GM18526 (cell line): Measurements from ENCODE around the gene FAF2.

Experiments used
- POLR2A ChIP-seq: IDR thresholded peaks from 3 replicates; pipeline ENCODE4 v1.6.1; 2011; ENCODE audit not compliant: insufficient read length; ENCODE audit errors: extremely low read depth

FAF2 gene

DNA sequence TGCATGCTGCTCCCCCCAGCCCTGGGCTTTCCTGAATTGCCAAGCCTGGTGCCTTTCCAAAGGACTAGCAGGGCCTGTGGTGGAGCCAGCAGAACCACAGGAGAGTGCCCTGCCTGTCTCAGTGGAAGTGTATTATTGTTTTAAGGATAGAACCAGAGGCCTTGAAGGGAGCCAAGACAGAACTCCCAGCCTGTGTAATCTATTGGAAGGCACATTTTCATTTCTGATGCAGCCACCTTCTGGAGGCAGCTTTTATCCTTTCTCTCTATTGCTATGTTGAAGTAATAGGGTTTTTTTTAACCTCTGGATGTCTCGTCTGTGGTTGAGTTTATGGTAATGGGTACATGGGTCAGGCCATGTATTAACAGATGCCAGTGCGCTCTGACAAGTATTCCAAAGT lies 59.7 kb downstream of the FAF2 start:
- no peak for TF ChIP-seq POLR2A

DNA sequence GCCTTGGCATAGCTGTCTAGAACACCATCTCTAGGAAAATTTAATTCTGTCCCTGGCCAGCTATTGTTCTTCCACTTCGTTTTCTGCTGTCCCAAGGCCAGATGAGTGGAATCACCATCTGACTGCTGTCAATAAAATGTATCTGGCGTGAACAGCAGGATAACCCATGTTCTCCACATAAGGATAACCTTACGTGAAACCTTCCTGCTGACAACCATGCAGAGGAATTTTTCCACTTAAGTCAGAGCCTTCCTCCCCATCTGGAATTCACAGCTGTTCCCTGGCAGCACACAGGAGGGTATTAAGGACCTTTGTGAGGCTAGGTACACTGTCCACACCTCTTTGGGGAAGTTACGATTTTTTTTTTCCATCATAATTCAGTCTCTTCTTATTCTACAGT lies 60.4 kb downstream of the FAF2 start:
- no peak for TF ChIP-seq POLR2A

DNA sequence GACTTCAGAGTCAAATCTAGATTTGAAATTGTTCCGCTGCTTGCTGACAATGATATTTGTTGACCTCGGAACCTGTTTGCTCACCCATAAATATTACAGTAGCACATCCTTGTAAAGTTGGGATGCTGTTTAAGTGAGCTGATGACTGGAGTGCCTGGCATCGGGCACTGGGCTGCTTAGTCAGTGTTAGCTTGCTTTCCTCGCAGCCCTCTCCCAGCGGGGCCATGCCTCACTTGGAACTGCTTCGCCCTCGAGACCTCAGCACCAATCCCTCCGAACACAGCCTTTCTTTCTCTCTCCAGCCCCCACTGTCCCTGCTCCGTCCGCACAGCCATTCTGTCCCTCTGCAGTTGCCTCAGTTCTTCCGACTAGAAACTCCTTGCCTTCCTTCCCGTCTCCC lies 65.6 kb downstream of the FAF2 start:
- TF ChIP-seq POLR2A: no peak

DNA sequence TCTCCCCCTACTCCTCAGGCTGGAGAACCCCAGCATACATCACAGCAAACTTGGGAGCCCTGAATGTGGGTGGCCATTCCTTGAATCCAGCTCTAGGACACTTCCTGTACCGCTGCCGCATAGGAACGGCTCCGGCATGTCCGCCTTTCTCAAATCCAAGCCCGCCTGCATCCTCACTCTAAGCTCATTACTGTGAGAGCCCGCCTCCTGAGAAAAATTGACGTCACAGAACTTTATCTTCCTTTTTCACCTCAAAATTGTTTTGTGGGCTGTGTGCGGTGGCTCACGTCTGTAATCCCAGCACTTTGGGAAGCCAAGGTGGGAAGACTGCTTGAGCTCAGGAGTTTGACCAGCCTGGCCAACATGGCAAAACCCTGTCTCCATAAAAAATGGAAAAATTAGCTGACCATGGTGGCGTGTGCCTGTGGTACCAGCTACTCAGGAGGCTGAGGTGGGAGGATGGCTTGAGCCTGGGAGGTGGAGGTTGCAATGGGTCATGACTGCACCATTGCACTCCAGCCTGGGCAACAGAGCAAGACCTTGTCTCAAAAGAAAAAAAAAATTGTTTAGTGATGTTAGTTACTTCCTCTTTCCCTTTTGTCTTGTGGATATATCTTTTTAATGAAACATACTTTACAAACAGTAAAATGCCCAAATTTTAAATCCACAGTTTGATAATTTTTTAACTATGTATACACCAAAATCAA lies 66.2 kb downstream of the FAF2 start:
- TF ChIP-seq POLR2A: no peak

DNA sequence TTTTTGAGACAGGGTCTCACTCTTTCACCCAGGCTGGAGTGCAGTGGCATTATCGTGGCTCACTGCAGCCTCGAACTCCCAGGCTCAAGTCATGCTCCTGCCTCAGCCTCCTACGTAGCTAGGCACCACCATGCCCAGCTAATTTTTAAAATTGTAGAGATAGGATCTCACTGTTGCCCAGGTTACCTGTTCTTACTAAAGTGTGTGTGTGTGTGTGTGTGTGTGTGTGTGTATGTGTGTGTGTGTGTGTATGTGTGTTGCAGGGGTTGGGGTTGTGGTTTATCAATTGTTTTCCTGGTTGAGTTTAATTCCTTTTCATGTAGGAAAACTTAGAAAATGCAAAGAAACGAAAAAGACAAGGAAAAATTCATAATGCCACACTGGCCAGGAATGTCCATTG lies 67.2 kb downstream of the FAF2 start:
- no peak for TF ChIP-seq POLR2A

DNA sequence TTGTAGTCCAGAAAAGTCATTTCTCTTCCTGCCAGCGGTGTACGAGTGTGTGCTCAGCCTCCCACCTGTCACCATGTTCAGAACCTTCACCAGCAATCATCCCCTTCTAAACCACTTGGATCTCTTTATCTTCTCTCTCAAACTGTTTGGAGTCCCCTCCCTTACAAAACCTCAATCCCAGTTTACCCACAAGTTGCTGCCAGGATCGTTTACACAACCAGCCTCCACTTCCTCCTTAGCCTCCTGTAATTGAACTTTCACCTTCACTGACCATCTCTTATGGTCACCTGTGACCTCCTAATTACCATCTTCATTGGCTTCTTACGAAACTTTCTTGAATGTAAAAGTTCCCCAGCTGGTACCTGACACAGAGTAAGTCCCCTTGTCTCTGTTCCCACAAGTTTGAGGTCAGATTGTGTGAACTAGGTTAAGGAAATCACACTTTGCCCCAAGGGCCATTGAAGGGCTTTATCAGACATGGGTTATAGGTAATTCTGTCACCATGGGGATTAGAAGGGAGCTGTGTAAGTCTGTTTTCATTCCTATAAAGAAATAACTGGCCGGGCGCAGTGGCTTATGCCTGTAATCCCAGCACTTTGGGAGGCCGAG lies 69.0 kb downstream of the FAF2 start:
- no peak for TF ChIP-seq POLR2A

DNA sequence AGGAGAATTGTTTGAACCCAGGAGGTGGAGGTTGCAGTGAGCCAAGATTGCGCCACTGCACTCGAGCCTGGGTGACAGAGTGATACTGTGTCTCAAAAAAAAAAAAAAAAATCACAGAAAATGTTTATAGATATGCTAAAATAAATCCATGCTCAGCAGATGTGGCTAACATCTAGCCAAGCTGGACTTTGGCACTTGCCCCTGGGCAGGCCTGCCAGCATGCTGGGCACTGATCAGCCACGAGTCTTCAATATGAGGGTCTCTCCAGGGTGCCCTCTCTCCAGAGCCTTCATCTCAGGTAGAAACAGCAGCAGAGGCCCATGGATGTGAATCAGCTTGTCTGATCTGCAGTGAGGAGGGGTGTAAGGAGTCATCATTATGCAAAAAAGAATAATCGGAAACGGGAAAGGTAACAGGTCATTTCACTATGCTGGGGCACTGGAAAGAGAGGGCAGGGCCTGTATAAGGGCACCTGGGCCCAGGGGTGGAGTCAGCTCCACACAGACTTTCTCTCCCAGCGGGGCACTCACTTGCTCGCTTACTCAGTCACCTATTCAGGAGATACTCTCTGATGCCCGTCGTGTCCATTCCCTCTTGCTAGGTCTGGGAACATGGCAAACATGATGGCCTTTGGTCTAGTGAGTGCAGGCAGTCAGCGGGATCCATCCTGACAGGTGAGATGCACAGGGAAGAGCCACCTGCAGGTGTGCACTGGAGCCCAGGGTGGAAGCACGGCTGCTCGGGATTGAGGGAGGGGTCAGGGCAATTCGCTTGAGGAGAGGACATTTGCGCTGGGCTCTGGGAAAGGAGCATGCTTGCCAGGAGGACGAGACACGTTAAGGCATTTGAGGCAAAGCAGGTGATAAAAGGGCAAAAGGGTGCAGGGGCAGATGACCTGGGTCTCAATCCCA lies 71.9 kb downstream of the FAF2 start:
- no peak for TF ChIP-seq POLR2A

DNA sequence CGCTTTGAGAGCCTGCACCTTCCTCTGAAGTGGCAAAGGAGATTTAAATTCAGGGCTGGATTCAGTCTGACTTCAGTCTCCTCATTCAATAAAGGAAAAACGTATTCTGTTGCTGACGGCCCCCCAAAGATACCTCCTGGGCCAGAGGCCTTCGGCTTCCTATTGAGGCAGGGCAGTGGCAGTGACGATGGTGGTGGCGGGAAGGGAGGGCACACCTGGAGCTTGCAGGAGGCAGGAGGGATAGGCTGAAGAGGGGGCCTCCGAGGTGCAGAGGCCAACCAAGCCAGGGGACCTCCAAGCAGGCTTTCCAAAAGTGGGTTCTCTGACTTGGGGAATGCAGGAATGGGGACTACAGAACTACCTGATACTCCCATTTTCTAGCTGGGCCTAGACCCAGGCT lies 73.1 kb downstream of the FAF2 start:
- TF ChIP-seq POLR2A: no peak

DNA sequence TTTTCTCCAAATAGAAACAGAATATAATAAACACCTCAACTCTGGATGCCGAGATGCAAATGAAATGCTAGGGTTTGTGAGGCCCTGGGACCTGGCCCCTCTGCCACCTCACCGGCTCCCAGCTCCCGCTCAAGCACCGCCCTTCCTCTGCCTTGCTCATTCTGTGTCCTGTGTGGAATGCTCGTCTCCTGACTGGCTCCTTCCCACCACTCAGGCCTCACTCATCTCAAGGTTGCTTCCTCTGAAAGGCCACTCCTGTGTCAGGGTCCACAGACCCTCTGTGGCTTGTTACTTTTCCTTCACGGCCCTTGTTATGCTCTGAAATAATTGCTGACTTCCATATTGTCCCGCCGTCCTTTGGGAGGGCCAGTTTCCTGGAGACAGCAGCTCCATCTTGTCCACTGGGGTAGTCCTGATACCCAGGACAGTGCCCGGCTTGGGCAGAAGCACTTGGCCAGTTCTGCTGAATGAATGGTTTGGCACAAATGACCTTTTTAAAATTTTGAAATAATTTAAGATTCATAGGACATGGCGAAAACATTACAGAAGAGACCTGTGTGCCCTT lies 73.6 kb downstream of the FAF2 start:
- no peak for TF ChIP-seq POLR2A

DNA sequence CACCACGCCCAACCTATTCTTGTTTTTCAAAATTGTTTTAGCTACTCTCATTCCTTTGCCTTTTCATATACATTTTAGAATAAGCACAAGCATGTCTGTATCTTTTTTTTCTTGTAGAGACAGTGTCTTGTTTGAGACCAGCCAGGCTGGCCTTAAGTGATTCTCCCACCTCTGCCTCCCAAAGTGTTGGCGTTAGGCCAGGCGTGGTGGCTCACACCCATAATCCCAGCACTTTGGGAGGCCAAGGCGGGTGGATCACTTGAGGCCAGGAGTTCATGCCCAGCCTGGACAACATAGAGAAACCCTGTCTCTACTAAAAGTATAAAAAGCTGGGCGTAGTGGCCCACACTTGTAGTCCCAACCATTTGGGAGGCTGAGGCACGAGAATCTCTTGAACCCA lies 76.0 kb downstream of the FAF2 start:
- TF ChIP-seq POLR2A: no peak

DNA sequence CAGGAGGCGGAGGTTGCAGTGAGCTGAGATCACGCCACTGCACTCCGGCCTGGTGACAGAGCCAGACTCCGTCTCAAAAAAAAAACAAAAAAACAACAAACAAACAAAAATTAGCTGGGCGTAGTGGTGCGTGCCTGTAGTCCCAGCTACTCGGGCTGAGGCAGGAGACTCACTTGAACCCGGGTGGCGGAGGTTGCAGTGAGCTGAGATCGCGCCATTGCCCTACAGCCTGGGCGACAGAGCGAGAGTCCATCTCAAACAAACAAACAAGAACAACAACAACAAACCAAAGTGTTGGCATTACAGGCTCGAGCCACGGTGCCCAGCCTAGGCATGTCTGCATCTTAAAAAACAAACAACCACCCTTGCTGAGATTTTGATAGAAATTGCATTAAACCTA lies 76.8 kb downstream of the FAF2 start:
- no peak for TF ChIP-seq POLR2A

DNA sequence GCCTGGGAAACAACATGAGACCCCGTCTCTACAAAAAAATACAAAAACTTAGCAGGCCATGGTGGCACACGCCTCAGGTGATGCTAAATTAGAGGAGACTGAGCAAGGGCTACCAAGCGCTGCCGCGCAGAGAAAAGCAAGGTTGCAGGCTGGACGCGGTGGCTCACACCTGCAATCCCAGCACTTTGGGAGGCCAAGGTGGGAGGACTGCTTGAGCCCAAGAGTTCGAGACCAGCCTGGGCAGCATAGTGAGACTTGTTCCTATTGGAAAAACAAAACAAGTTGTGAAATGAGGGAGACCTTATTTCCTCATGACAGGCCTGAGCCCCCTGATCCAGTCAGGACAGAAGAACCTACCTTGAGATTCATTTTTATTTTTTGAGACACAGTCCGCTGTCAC lies 77.5 kb downstream of the FAF2 start:
- no peak for TF ChIP-seq POLR2A

DNA sequence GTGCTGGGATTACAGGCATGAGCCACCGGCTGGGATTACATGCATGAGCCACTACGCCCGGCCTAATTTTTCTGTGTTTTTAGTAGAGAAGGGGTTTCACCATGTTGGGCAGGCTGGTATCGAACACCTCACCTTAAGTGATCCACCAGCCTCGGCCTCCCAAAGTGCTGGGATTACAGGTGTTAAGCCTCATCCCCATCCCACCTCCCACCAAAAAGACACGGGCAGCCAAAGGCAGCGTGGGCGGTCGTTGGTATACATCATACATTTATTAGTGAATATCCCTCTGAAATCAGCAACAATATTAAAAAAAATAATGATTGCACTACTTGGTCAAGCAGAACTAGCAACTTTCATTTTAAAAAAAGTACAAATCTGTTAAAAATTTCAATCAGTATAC lies 78.3 kb downstream of the FAF2 start:
- TF ChIP-seq POLR2A: no peak

DNA sequence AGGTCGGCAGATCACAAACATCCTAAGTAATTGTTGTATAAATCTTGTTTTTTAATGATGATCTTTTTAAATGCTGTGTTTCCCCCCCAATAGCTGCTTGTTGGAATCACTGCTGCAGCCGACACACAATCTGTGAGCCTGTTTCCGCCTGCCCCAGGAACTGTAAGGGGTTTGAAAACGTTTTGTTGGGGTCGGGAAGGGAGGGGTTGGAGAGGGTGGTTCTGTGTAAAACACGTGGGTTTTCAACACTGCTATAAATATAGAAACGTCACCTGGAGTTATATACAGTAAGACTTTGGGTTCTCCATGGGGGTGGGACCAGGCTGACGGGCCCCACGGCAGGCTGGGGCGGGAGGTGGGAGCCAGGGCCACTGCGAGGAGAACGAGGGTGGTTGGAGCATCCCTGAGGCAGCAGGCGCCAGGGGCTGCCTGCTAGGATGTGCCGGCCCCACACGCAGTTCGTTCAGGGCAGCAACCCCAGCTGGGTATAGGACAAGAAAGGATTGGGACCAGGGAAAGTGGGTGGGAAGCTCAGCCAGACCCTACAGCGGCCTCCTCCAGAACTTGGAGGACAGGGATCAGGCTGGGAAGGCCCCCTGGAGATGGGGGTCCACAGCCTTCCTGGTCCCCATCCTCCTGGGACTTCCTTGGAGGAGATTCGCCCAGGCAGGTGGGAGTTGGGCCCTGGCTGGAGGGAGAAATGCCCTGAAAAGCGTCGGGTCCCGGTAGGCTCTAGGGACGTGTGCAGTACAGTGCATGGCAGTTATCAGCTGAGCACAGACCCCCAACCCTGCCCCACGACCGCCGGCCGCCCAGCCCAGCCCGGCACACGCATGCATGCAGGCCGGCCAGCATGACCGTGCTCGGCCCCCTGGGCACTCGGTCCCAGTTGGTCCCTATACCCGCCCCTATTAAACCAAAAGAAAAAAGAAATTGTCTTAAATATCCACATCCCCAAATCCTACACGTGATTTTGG lies 79.3 kb downstream of the FAF2 start:
- TF ChIP-seq POLR2A: no peak

DNA sequence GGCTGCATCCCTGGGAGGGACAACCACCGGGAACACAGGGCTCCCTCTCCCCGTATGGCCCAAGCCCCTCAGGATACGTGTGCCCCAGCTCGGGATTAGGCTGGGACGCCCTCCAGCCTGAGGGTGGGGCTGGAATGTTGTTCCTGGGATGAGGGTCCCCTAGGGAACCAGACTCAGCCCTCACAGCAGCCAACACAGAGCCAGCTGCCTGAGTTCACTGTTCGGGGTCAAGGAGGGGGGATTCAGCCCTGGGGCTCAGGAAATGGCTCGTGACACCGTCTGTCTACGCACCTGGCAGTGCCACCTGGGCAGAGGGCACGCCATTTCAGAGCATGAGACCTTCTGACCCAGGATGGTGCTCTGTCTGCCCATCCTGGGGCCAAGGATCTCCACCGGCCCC lies 80.1 kb downstream of the FAF2 start:
- TF ChIP-seq POLR2A: no peak
